Stimulated activated CD4-positive, alpha-beta T cell treated with anti-CD3 and anti-CD28 coated beads, Interleukin-2, amount 100 ng/mL, for 4 hours (primary cell): ENCODE results near the gene A1BG.

ENCODE experiments used
- DNase-seq: peaks from one replicate; pipeline ENCODE4 v3.0.0-alpha.2; 2020; ENCODE audit warnings: low read depth

Gene A1BG

GRCh38 chr19:58352760-58353671 lies at the start of gene A1BG:
Gene A1BG (minus strand): TSS chr19:58353492. CDS start chr19:58353437, 55 bp downstream.
- DNase-seq, result no peak

GRCh38 chr19:58401840-58402421 lies 48.6 kb upstream of the A1BG start:
- DNase-seq, result no peak

- DNase-seq, result peak; percentile 99
Measured at GRCh38 chr19:58400916-58401839, 47.9 kb upstream of the A1BG start.

GRCh38 chr19:58400316-58400915 lies 47.1 kb upstream of the A1BG start:
- no peak for DNase-seq

- DNase-seq, result no peak
Measured at GRCh38 chr19:58399903-58400302, 46.6 kb upstream of the A1BG start.

- no peak for DNase-seq
Measured at GRCh38 chr19:58398545-58398944, 45.3 kb upstream of the A1BG start.

- DNase-seq, result no peak
Measured at GRCh38 chr19:58398087-58398486, 44.8 kb upstream of the A1BG start.

GRCh38 chr19:58397533-58398037 lies 44.3 kb upstream of the A1BG start:
- DNase-seq, result no peak

- DNase-seq, result no peak
Measured at GRCh38 chr19:58396691-58397532, 43.6 kb upstream of the A1BG start.

- DNase-seq, result no peak
Measured at GRCh38 chr19:58395979-58396627, 42.8 kb upstream of the A1BG start.

- no peak for DNase-seq
Measured at GRCh38 chr19:58395220-58395978, 42.1 kb upstream of the A1BG start, which contains the start of gene RNF225. Gene RNF225 (plus strand): TSS chr19:58395656. CDS start chr19:58396090, 434 bp downstream.

- no peak for DNase-seq
Measured at GRCh38 chr19:58394821-58395219, 41.5 kb upstream of the A1BG start.

GRCh38 chr19:58393725-58394033 lies 40.4 kb upstream of the A1BG start:
- DNase-seq, result no peak

- DNase-seq, result no peak
Measured at GRCh38 chr19:58392945-58393724, 39.8 kb upstream of the A1BG start.

GRCh38 chr19:58388175-58388526 lies 34.9 kb upstream of the A1BG start:
- DNase-seq, result no peak

- DNase-seq, result no peak
Measured at GRCh38 chr19:58387338-58388174, 34.3 kb upstream of the A1BG start.

- DNase-seq, result peak; percentile 94
Measured at GRCh38 chr19:58386576-58387337, 33.5 kb upstream of the A1BG start, which contains the start of gene RPS5. Gene RPS5 (plus strand): TSS chr19:58387269. CDS start chr19:58388138, 869 bp downstream.
